Keratinocyte (primary cell): ENCODE measurements around the gene CNPY1.

Source experiments
- EZH2 ChIP-seq: IDR thresholded peaks from one replicate; pipeline ENCODE4 v1.6.1; 2012; ENCODE audit warnings: inconsistent platforms, mild to moderate bottlenecking, low read length, moderate library complexity
- TF ChIP-seq, protein P1 (sequence below), 3 experiments: IDR thresholded peaks in 1 of 3; conservative IDR thresholded peaks in 1 of 3; optimal IDR thresholded peaks in 1 of 3; 2 replicates in 2 of 3; 3 replicates in 1 of 3; pipeline versions ENCODE3 to v1.5.1; 2011; ENCODE audit warnings: low read length in 3 of 3, mild to moderate bottlenecking in 3 of 3, moderate library complexity in 2 of 3, control low read depth in 1 of 3, inconsistent platforms in 1 of 3; ENCODE audit not compliant: insufficient read depth in 2 of 3; ENCODE audit errors: extremely low read depth in 1 of 3

- TF ChIP-seq, protein P1, sequence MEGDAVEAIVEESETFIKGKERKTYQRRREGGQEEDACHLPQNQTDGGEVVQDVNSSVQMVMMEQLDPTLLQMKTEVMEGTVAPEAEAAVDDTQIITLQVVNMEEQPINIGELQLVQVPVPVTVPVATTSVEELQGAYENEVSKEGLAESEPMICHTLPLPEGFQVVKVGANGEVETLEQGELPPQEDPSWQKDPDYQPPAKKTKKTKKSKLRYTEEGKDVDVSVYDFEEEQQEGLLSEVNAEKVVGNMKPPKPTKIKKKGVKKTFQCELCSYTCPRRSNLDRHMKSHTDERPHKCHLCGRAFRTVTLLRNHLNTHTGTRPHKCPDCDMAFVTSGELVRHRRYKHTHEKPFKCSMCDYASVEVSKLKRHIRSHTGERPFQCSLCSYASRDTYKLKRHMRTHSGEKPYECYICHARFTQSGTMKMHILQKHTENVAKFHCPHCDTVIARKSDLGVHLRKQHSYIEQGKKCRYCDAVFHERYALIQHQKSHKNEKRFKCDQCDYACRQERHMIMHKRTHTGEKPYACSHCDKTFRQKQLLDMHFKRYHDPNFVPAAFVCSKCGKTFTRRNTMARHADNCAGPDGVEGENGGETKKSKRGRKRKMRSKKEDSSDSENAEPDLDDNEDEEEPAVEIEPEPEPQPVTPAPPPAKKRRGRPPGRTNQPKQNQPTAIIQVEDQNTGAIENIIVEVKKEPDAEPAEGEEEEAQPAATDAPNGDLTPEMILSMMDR (optimal IDR thresholded peaks at IDR 0.05 in 1 of 3, IDR thresholded peaks at IDR 0.05 in 1 of 3, conservative IDR thresholded peaks at IDR 0.05 in 1 of 3; ENCODE audit: extremely low read depth in 1 of 3, insufficient read depth in 2 of 3, low read length in 3 of 3): no peak
- TF ChIP-seq EZH2: no peak
Measured at GRCh38 chr7:155523168-155523675, 23.1 kb downstream of the CNPY1 start.
